ENCODE measurements around the gene CDR2. TPM values are rescaled to one million over a fixed set of nuclear protein-coding genes. Genes with fewer than 3 reads are reported as not detected.

CDR2 gene
- total RNA-seq, 1 donor from 2014 or later, result 33.9 TPM

DNA sequence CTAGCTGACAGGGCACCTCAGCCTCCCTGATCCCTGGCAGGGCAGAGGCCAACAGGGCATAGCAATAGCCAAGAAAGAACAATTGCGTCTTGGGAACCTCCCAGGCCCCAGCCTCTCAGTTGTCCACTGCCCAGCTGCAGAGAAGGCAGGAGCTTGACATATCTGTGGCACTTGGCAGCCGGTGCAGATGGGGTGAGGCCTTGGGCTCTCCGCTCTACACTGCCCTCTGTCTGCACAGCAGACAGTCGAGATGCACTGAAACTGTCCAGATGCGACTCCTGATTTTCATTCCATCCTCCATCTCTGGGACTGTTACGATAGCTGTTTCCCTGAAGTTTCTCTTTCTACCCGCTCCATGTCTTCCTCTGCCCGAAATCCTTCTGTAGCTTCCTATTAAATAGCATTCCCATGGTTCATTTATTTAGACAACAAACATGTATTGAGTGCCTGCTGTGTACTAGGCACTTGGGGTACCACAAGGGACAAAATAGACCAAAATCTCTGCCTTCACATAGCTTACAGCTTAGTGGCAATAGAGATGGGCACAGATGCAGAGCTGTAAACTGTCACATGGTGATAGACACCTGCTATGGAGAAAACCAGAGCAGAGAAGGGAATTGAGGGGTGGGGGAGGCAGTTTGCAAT, 73.9 kb downstream of the CDR2 start:
- Histone ChIP-seq H3K9me3 (no peaks in the 10 kb centered on the region), H3K4me3 (no peak overlapping the region), H3K27ac (no peak overlapping the region), H3K27me3 (no peaks in the 10 kb centered on the region), H3K36me3 (peaks cover 0 to 14% of the 10 kb centered on the region in 2 donors), H3K4me1 (peaks cover 25% of the 10 kb centered on the region)
- no peak for DNase-seq (ENCODE audit: extremely low spot score in 2 of 2)
- TF ChIP-seq, protein P1, sequence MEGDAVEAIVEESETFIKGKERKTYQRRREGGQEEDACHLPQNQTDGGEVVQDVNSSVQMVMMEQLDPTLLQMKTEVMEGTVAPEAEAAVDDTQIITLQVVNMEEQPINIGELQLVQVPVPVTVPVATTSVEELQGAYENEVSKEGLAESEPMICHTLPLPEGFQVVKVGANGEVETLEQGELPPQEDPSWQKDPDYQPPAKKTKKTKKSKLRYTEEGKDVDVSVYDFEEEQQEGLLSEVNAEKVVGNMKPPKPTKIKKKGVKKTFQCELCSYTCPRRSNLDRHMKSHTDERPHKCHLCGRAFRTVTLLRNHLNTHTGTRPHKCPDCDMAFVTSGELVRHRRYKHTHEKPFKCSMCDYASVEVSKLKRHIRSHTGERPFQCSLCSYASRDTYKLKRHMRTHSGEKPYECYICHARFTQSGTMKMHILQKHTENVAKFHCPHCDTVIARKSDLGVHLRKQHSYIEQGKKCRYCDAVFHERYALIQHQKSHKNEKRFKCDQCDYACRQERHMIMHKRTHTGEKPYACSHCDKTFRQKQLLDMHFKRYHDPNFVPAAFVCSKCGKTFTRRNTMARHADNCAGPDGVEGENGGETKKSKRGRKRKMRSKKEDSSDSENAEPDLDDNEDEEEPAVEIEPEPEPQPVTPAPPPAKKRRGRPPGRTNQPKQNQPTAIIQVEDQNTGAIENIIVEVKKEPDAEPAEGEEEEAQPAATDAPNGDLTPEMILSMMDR (IDR thresholded peaks at IDR 0.05), result peak in 1 of 3 experiments; percentile 3
- TF ChIP-seq POLR2AphosphoS5 (IDR thresholded peaks at IDR 0.05; ENCODE audit: insufficient read depth in 1 of 2, low read depth in 1 of 2), result no peak
- intact Hi-C loops (cut with DNase I), result no loop called here

GRCh38 chr16:22299036-22299435, 75.4 kb downstream of the CDR2 start:
- Histone ChIP-seq H3K27ac (peak overlapping the region; percentile 97), H3K36me3 (peaks cover 0 to 14% of the 10 kb centered on the region in 2 donors), H3K9me3 (no peaks in the 10 kb centered on the region), H3K4me1 (peaks cover 25% of the 10 kb centered on the region), H3K27me3 (no peaks in the 10 kb centered on the region), H3K4me3 (no peak overlapping the region)
- TF ChIP-seq, protein P1 (IDR thresholded peaks at IDR 0.05), result no peak
- no peak for TF ChIP-seq POLR2A (IDR thresholded peaks at IDR 0.05)
- no peak for TF ChIP-seq POLR2AphosphoS5 (IDR thresholded peaks at IDR 0.05; ENCODE audit: insufficient read depth in 1 of 2, low read depth in 1 of 2)
- intact Hi-C loops (cut with DNase I), result loop anchor here (5.0 kb wide), 1 partner anchor 292 kb away; the partner anchor contains the start of gene MOSMO
- no peak for DNase-seq (ENCODE audit: extremely low spot score in 2 of 2)

DNA sequence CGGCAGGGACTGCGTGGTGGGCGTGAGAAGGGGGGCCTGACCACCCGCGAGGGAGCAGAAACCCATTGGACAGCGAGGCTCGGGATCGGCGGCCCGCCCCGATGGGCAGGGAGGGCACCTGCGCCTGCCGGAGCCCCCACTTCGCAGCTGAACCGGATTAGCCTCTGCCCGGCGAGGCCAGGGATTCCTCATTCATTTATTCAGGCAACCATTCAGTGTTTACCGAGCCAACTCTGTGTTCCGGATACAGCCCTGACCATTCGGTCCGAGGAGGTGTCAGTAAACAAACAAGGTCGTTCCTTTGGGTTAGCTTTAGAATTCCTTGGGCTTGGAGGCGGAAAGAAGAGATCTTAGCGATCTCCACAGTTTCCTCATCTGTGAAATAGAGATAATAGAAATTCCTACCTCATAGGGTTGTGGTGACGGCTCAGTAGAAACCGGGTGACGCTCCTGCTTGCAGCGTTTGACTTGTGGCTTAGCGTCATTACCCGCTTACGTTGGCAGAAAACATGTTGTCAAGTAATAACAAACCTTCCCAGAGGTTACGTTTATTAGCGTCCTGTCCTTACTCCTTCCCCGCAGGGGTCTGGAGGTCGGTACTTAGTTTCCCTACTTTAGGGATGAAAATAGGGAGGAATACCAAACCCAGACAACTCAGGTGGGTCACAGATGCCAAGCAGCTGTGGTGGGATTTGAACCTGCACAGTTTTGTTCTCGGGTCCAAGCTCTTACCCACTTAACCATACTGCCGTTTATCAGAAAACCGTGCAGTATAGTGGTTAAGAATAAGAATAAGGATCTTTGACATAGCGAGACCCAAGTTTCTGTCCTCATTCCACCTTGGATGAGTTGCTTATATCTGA, 76.3 kb downstream of the CDR2 start:
- H3K4me1 ChIP-seq, result peaks cover 25% of the 10 kb centered on the region
- TF ChIP-seq POLR2AphosphoS5 (IDR thresholded peaks at IDR 0.05; ENCODE audit: insufficient read depth in 1 of 2, low read depth in 1 of 2) (peak in 1 of 2 donors; percentile 75), POLR2A (IDR thresholded peaks at IDR 0.05) (no peak)
- TF ChIP-seq, protein P1 (IDR thresholded peaks at IDR 0.05), result no peak

DNA sequence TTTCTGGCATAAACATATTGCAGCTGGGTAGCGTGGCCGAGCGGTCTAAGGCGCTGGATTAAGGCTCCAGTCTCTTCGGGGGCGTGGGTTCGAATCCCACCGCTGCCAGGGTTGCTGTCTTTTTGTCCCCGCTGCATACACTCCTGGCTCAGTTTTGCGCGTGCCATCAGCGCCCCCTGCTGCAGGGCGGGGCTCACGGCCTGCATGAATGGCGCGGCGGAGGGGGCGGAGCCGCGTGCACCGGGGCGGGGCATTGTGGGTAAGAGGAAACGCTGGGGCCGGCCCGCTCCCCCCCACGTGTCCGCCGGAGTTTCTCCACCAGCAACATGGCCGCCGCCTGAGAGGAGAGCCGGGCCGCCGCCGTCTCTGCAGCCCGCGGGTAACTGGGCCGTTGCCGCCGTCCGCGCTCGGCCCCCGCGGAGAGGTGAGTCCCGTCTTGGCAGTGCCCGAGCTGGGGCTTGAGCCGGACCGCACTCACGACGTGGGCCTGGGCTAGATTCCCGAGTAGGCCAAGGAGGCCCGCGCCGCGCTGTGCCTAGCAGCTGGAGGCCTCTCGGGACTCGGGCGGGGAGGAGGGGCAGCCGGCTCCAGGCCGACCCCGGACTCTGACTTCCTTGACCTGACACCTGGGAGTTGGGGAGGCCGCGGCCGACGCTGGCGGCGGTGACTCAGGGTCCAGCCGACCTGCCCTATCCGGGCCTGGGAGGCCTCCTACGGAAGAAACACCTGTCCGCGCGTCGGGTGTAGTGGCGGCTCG, 77.1 kb downstream of the CDR2 start, which contains the start of gene POLR3E:
Gene POLR3E (plus strand): TSS at position 296 of the 757 bp plus-strand sequence. CDS start 5,560 bp downstream, outside the sequence.
- intact Hi-C loops (cut with DNase I), result loop anchor here (2.0 to 5.0 kb wide), 2 partner anchors 100 to 290 kb away; partner anchors contain the start of gene MOSMO
- H3K36me3 ChIP-seq, result peaks cover 0 to 3% of the 10 kb centered on the region in 2 donors
- TF ChIP-seq POLR2A (IDR thresholded peaks at IDR 0.05), result peak in 1 of 2 donors; percentile 60
- peak; percentile 88 to 97 for TF ChIP-seq POLR2AphosphoS5 (IDR thresholded peaks at IDR 0.05; ENCODE audit: insufficient read depth in 1 of 2, low read depth in 1 of 2)
- TF ChIP-seq, protein P1 (IDR thresholded peaks at IDR 0.05), result peak; percentile 91 to 99 (median 96)
- peaks cover 25% of the 10 kb centered on the region for H3K4me1 ChIP-seq
- H3K27ac ChIP-seq, result peak within 1 kb of the TSS; percentile 97
- H3K4me3 ChIP-seq, result peak within 1 kb of the TSS; percentile 65 to 96
- DNase-seq (ENCODE audit: extremely low spot score in 2 of 2), result peak; percentile 97 to 99
- H3K9me3 ChIP-seq, result no peaks in the 10 kb centered on the region
- H3K27me3 ChIP-seq, result no peaks in the 10 kb centered on the region

More for the DNA sequence above, 76.3 kb downstream of the CDR2 start:
- H3K36me3 ChIP-seq, result peaks cover 0 to 11% of the 10 kb centered on the region in 2 donors
- intact Hi-C loops (cut with DNase I), result loop anchor here (2.0 to 5.0 kb wide), 2 partner anchors 101 to 291 kb away; partner anchors contain the start of gene MOSMO
- no peaks in the 10 kb centered on the region for H3K27me3 ChIP-seq
- no peak for DNase-seq (ENCODE audit: extremely low spot score in 2 of 2)
- H3K27ac ChIP-seq, result peak overlapping the region; percentile 97
- peak overlapping the region; percentile 65 to 96 for H3K4me3 ChIP-seq
- H3K9me3 ChIP-seq, result no peaks in the 10 kb centered on the region
